Testis (tissue), 2 donors: Measurements from ENCODE around the gene CEACAM16.

Experiments
- POLR2A ChIP-seq: fragments of 450-650 bp; IDR thresholded peaks from one replicate; pipeline ENCODE4 v1.6.1; 2017; ENCODE audit warnings: antibody characterized with exemption, mild to moderate bottlenecking, moderate library complexity
- TF ChIP-seq, protein P1 (sequence below), 3 experiments: fragments of 450-650 bp in 2 of 3; fragments of 200-600 bp in 1 of 3; sonication (generic) in 1 of 3; IDR thresholded peaks; one replicate each; pipeline ENCODE4 v1.5.1; 2016 to 2019; ENCODE audit warnings: antibody characterized with exemption in 3 of 3, mild to moderate bottlenecking in 2 of 3, moderate library complexity in 1 of 3

- TF ChIP-seq, protein P1, sequence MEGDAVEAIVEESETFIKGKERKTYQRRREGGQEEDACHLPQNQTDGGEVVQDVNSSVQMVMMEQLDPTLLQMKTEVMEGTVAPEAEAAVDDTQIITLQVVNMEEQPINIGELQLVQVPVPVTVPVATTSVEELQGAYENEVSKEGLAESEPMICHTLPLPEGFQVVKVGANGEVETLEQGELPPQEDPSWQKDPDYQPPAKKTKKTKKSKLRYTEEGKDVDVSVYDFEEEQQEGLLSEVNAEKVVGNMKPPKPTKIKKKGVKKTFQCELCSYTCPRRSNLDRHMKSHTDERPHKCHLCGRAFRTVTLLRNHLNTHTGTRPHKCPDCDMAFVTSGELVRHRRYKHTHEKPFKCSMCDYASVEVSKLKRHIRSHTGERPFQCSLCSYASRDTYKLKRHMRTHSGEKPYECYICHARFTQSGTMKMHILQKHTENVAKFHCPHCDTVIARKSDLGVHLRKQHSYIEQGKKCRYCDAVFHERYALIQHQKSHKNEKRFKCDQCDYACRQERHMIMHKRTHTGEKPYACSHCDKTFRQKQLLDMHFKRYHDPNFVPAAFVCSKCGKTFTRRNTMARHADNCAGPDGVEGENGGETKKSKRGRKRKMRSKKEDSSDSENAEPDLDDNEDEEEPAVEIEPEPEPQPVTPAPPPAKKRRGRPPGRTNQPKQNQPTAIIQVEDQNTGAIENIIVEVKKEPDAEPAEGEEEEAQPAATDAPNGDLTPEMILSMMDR (IDR thresholded peaks at IDR 0.05) = no peak
- TF ChIP-seq POLR2A = no peak
Measured at GRCh38 chr19:44704982-44705381, 6.0 kb downstream of the CEACAM16 start.
